WTC11 (cell line): ENCODE results near the gene RYR1.

Experiments
- ETV6 ChIP-seq: sonication (generic); formaldehyde crosslinking; IDR thresholded peaks from 2 replicates; pipeline ENCODE4 v1.8.1; 2022; ENCODE audit warnings: mild to moderate bottlenecking, missing genetic modification reagents
- FOXP1 ChIP-seq: sonication (generic); formaldehyde crosslinking; IDR thresholded peaks from 2 replicates; pipeline ENCODE4 v1.8.0; 2022; ENCODE audit warnings: missing genetic modification reagents, mild to moderate bottlenecking, moderate library complexity, borderline replicate concordance
- IRF2 ChIP-seq: sonication (generic); formaldehyde crosslinking; IDR thresholded peaks from 2 replicates; pipeline ENCODE4 v1.8.0; 2022; ENCODE audit warnings: low read depth, missing genetic modification reagents, borderline replicate concordance
- JUN ChIP-seq: sonication (generic); formaldehyde crosslinking; IDR thresholded peaks from 2 replicates; pipeline ENCODE4 v1.8.0; 2023; ENCODE audit warnings: mild to moderate bottlenecking, missing genetic modification reagents
- ZNF263 ChIP-seq: sonication (generic); formaldehyde crosslinking; IDR thresholded peaks from 2 replicates; pipeline ENCODE4 v1.8.1; 2022; ENCODE audit warnings: low read depth, mild to moderate bottlenecking, moderate library complexity, missing genetic modification reagents
- ZNF416 ChIP-seq: fragments of 250-450 bp; sonication (Bioruptor Pico); IDR thresholded peaks from 2 replicates; pipeline ENCODE4 v1.9.0; 2021; ENCODE audit warnings: mild to moderate bottlenecking, inconsistent platforms
- TF ChIP-seq, protein P1 (sequence below): sonication (generic); formaldehyde crosslinking; IDR thresholded peaks from 2 replicates; pipeline ENCODE4 v1.8.1; 2022; ENCODE audit warnings: low read depth, mild to moderate bottlenecking, moderate library complexity, missing genetic modification reagents, borderline replicate concordance
- TF ChIP-seq, protein P2 (sequence below): fragments of 200-600 bp; IDR thresholded peaks from 2 replicates; pipeline ENCODE4 v1.8.0; 2022; ENCODE audit warnings: antibody characterized with exemption
- TF ChIP-seq, protein P3 (sequence below): sonication (generic); formaldehyde crosslinking; IDR thresholded peaks from 2 replicates; pipeline ENCODE4 v1.8.1; 2022; ENCODE audit warnings: mild to moderate bottlenecking, missing genetic modification reagents, moderate library complexity, borderline replicate concordance
- TF ChIP-seq, protein P4 (sequence below): sonication (generic); formaldehyde crosslinking; IDR thresholded peaks from 2 replicates; pipeline ENCODE4 v1.8.0; 2023; ENCODE audit warnings: missing genetic modification reagents
- TF ChIP-seq, protein P5 (sequence below): sonication (generic); formaldehyde crosslinking; IDR thresholded peaks from 2 replicates; pipeline ENCODE4 v1.8.1; 2023; ENCODE audit warnings: mild to moderate bottlenecking, moderate library complexity, missing genetic modification reagents

DNA sequence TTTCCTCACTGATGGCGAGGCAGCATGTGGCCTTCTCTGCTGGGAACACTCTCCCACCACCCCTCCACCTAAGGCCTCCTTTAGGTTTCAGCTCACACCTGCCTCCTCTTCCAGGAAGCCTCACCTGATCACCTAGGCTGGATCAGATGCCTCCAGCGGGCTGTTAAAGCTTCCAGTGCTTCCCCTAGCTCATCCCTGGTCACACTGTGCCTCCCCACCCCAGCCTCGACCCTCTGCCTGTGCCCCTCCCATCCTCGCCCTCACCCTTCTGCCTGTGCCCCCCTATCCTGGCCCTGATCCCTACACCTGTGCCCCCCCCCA is 150.5 kb downstream of the RYR1 start:
- TF ChIP-seq, protein P1, sequence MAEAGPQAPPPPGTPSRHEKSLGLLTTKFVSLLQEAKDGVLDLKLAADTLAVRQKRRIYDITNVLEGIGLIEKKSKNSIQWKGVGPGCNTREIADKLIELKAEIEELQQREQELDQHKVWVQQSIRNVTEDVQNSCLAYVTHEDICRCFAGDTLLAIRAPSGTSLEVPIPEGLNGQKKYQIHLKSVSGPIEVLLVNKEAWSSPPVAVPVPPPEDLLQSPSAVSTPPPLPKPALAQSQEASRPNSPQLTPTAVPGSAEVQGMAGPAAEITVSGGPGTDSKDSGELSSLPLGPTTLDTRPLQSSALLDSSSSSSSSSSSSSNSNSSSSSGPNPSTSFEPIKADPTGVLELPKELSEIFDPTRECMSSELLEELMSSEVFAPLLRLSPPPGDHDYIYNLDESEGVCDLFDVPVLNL (CRISPR knock-in tag): no peak
- TF ChIP-seq, protein P2, sequence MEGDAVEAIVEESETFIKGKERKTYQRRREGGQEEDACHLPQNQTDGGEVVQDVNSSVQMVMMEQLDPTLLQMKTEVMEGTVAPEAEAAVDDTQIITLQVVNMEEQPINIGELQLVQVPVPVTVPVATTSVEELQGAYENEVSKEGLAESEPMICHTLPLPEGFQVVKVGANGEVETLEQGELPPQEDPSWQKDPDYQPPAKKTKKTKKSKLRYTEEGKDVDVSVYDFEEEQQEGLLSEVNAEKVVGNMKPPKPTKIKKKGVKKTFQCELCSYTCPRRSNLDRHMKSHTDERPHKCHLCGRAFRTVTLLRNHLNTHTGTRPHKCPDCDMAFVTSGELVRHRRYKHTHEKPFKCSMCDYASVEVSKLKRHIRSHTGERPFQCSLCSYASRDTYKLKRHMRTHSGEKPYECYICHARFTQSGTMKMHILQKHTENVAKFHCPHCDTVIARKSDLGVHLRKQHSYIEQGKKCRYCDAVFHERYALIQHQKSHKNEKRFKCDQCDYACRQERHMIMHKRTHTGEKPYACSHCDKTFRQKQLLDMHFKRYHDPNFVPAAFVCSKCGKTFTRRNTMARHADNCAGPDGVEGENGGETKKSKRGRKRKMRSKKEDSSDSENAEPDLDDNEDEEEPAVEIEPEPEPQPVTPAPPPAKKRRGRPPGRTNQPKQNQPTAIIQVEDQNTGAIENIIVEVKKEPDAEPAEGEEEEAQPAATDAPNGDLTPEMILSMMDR: no peak
- TF ChIP-seq, protein P3, sequence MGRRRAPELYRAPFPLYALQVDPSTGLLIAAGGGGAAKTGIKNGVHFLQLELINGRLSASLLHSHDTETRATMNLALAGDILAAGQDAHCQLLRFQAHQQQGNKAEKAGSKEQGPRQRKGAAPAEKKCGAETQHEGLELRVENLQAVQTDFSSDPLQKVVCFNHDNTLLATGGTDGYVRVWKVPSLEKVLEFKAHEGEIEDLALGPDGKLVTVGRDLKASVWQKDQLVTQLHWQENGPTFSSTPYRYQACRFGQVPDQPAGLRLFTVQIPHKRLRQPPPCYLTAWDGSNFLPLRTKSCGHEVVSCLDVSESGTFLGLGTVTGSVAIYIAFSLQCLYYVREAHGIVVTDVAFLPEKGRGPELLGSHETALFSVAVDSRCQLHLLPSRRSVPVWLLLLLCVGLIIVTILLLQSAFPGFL (CRISPR knock-in tag): no peak
- TF ChIP-seq, protein P4, sequence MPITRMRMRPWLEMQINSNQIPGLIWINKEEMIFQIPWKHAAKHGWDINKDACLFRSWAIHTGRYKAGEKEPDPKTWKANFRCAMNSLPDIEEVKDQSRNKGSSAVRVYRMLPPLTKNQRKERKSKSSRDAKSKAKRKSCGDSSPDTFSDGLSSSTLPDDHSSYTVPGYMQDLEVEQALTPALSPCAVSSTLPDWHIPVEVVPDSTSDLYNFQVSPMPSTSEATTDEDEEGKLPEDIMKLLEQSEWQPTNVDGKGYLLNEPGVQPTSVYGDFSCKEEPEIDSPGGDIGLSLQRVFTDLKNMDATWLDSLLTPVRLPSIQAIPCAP: no peak
- TF ChIP-seq JUN: no peak
- TF ChIP-seq ZNF416 (CRISPR knock-in tag): no peak
- TF ChIP-seq FOXP1 (CRISPR knock-in tag): no peak
- TF ChIP-seq IRF2: no peak
- TF ChIP-seq, protein P5, sequence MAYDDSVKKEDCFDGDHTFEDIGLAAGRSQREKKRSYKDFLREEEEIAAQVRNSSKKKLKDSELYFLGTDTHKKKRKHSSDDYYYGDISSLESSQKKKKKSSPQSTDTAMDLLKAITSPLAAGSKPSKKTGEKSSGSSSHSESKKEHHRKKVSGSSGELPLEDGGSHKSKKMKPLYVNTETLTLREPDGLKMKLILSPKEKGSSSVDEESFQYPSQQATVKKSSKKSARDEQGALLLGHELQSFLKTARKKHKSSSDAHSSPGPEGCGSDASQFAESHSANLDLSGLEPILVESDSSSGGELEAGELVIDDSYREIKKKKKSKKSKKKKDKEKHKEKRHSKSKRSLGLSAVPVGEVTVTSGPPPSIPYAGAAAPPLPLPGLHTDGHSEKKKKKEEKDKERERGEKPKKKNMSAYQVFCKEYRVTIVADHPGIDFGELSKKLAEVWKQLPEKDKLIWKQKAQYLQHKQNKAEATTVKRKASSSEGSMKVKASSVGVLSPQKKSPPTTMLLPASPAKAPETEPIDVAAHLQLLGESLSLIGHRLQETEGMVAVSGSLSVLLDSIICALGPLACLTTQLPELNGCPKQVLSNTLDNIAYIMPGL (CRISPR knock-in tag): no peak
- no peak for TF ChIP-seq ETV6 (CRISPR knock-in tag)
- no peak for TF ChIP-seq ZNF263 (CRISPR knock-in tag)
